ENCODE data around the gene ZNF74. TPM values are rescaled to one million over a fixed set of nuclear protein-coding genes. Genes with fewer than 3 reads are reported as not detected.

ZNF74 gene
- polyA plus RNA-seq, 1 donor from 2014 or later, result 75.6 TPM

DNA sequence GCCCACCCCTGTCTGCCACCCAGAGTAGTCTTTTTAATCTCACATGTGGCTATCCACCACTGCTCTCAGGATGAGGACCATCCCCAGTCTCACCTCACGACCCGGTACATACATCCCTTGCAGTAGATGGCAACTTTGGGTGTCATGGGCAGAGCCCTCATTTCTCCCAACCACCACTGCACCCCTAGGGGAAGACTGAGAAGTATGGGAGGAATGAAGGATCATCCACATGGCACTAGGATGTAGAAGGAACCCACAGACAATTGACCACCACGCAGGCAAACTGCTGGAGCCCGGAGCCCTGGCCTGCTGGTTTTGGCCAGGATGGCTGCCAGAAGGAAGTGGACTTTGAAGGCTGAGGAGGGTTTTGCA, 45.6 kb downstream of the ZNF74 start:
- peaks cover 5% of the 10 kb centered on the region for H4K20me1 ChIP-seq (ENCODE audit: insufficient read depth)
- H3K36me3 ChIP-seq (ENCODE audit: insufficient read depth, low read length), result no peaks in the 10 kb centered on the region
- H3K27me3 ChIP-seq (ENCODE audit: insufficient read depth, low read depth, low read length), result peaks cover 43% of the 10 kb centered on the region

DNA sequence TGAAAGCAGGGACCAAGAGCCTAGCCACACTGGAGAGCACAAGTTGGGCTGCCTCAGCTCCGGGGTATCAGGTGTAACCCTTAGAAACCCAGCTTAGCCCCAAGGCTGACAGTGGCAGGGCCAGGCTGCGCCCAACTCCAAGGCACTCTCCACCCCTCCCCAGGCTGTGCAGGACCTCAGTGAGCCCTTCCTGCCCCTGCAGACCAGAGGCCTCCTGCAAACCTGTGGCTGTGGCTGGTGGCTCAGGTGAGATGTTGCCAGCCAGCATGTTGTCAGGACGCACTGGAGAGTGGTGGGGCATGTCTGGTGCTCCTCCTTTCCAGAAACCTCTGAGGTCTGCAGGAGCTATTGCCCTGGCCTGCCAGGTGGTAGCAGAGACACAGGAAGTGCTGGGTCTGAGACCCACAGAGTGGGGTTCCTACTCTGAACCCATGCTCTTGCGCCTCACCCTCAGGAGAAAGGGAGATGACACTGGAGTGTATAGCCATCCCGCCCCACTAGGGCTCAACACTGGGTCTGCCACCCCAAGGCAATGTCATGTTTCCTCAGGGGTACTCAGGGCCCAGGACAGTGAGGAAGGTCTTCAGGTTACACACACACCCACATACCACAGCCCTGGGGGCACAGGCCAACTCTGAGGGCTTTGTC, 46.1 kb downstream of the ZNF74 start:
- no peak overlapping the region for H3K9ac ChIP-seq (ENCODE audit: low read length)
- no peaks in the 10 kb centered on the region for H3K9me2 ChIP-seq (ENCODE audit: insufficient read depth, low read length)
- no peak overlapping the region for H3K27ac ChIP-seq (ENCODE audit: low read length)
- TF ChIP-seq EZH2 (IDR thresholded peaks at IDR 0.05; ENCODE audit: borderline replicate concordance, insufficient read depth, low read length, poor library complexity, severe bottlenecking) (no peak), MXI1 (conservative IDR thresholded peaks at IDR 0.05; ENCODE audit: poor library complexity, severe bottlenecking) (no peak), POLR2AphosphoS5 (IDR thresholded peaks at IDR 0.05) (no peak), RAD21 (conservative IDR thresholded peaks at IDR 0.05) (no peak), TAF1 (IDR thresholded peaks at IDR 0.05; ENCODE audit: low read depth) (no peak), SMC3 (conservative IDR thresholded peaks at IDR 0.05; ENCODE audit: poor library complexity) (no peak), EP300 (conservative IDR thresholded peaks at IDR 0.05; ENCODE audit: poor library complexity, severe bottlenecking) (no peak)
- TF ChIP-seq, protein P1, sequence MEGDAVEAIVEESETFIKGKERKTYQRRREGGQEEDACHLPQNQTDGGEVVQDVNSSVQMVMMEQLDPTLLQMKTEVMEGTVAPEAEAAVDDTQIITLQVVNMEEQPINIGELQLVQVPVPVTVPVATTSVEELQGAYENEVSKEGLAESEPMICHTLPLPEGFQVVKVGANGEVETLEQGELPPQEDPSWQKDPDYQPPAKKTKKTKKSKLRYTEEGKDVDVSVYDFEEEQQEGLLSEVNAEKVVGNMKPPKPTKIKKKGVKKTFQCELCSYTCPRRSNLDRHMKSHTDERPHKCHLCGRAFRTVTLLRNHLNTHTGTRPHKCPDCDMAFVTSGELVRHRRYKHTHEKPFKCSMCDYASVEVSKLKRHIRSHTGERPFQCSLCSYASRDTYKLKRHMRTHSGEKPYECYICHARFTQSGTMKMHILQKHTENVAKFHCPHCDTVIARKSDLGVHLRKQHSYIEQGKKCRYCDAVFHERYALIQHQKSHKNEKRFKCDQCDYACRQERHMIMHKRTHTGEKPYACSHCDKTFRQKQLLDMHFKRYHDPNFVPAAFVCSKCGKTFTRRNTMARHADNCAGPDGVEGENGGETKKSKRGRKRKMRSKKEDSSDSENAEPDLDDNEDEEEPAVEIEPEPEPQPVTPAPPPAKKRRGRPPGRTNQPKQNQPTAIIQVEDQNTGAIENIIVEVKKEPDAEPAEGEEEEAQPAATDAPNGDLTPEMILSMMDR (IDR thresholded peaks at IDR 0.05; ENCODE audit: poor library complexity, severe bottlenecking), result no peak
- TF ChIP-seq, protein P2, sequence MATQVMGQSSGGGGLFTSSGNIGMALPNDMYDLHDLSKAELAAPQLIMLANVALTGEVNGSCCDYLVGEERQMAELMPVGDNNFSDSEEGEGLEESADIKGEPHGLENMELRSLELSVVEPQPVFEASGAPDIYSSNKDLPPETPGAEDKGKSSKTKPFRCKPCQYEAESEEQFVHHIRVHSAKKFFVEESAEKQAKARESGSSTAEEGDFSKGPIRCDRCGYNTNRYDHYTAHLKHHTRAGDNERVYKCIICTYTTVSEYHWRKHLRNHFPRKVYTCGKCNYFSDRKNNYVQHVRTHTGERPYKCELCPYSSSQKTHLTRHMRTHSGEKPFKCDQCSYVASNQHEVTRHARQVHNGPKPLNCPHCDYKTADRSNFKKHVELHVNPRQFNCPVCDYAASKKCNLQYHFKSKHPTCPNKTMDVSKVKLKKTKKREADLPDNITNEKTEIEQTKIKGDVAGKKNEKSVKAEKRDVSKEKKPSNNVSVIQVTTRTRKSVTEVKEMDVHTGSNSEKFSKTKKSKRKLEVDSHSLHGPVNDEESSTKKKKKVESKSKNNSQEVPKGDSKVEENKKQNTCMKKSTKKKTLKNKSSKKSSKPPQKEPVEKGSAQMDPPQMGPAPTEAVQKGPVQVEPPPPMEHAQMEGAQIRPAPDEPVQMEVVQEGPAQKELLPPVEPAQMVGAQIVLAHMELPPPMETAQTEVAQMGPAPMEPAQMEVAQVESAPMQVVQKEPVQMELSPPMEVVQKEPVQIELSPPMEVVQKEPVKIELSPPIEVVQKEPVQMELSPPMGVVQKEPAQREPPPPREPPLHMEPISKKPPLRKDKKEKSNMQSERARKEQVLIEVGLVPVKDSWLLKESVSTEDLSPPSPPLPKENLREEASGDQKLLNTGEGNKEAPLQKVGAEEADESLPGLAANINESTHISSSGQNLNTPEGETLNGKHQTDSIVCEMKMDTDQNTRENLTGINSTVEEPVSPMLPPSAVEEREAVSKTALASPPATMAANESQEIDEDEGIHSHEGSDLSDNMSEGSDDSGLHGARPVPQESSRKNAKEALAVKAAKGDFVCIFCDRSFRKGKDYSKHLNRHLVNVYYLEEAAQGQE (IDR thresholded peaks at IDR 0.05; ENCODE audit: borderline replicate concordance), result no peak
- no peaks in the 10 kb centered on the region for H3F3A ChIP-seq (ENCODE audit: insufficient read depth, low read length, poor library complexity, severe bottlenecking)
- H3K36me3 ChIP-seq (ENCODE audit: insufficient read depth, low read length), result no peaks in the 10 kb centered on the region
- H3K79me2 ChIP-seq (replicated peaks; ENCODE audit: insufficient read depth, low read length), result no peaks in the 10 kb centered on the region
- H3K4me2 ChIP-seq (ENCODE audit: low read length), result no peak overlapping the region
- H3K27me3 ChIP-seq (ENCODE audit: insufficient read depth, low read depth, low read length), result peaks cover 39% of the 10 kb centered on the region
- H3K4me3 ChIP-seq (ENCODE audit: low read length), result no peak overlapping the region
- H2AFZ ChIP-seq (ENCODE audit: low read depth, low read length), result no peak overlapping the region
- peaks cover 5% of the 10 kb centered on the region for H4K20me1 ChIP-seq (ENCODE audit: insufficient read depth)
- H3K9me3 ChIP-seq (ENCODE audit: low read length), result no peaks in the 10 kb centered on the region

More for the DNA sequence above, 45.6 kb downstream of the ZNF74 start:
- no peaks in the 10 kb centered on the region for H3K9me3 ChIP-seq (ENCODE audit: low read length)
- no peaks in the 10 kb centered on the region for H3F3A ChIP-seq (ENCODE audit: insufficient read depth, low read length, poor library complexity, severe bottlenecking)
- H2AFZ ChIP-seq (ENCODE audit: low read depth, low read length), result no peak overlapping the region
- H3K4me3 ChIP-seq (ENCODE audit: low read length), result no peak overlapping the region
- no peak overlapping the region for H3K9ac ChIP-seq (ENCODE audit: low read length)
- no peak overlapping the region for H3K4me2 ChIP-seq (ENCODE audit: low read length)
- no peak overlapping the region for H3K27ac ChIP-seq (ENCODE audit: low read length)
- H3K9me2 ChIP-seq (ENCODE audit: insufficient read depth, low read length), result no peaks in the 10 kb centered on the region
- no peak for TF ChIP-seq POLR2AphosphoS5 (IDR thresholded peaks at IDR 0.05)
- no peak for TF ChIP-seq TAF1 (IDR thresholded peaks at IDR 0.05; ENCODE audit: low read depth)
- no peak for TF ChIP-seq RAD21 (conservative IDR thresholded peaks at IDR 0.05)
- no peak for TF ChIP-seq MXI1 (conservative IDR thresholded peaks at IDR 0.05; ENCODE audit: poor library complexity, severe bottlenecking)
- TF ChIP-seq, protein P2 (IDR thresholded peaks at IDR 0.05; ENCODE audit: borderline replicate concordance), result no peak
- TF ChIP-seq EP300 (conservative IDR thresholded peaks at IDR 0.05; ENCODE audit: poor library complexity, severe bottlenecking), result no peak
- TF ChIP-seq EZH2 (IDR thresholded peaks at IDR 0.05; ENCODE audit: borderline replicate concordance, insufficient read depth, low read length, poor library complexity, severe bottlenecking), result no peak
- no peak for TF ChIP-seq SMC3 (conservative IDR thresholded peaks at IDR 0.05; ENCODE audit: poor library complexity)
- H3K79me2 ChIP-seq (replicated peaks; ENCODE audit: insufficient read depth, low read length), result no peaks in the 10 kb centered on the region

All from neural cell (in vitro differentiated cells).